Fibroblast of lung (primary cell): ENCODE results near the gene CFAP73.

ENCODE experiments used
- EZH2 ChIP-seq: IDR thresholded peaks from 2 replicates; pipeline ENCODE4 v1.5.1; 2012; ENCODE audit warnings: low read length, control low read depth, mild to moderate bottlenecking; ENCODE audit errors: missing control alignments
- TF ChIP-seq, protein P1 (sequence below), 2 donors: IDR thresholded peaks in 1 of 2; conservative IDR thresholded peaks in 1 of 2; 1 replicate in 1 of 2; 2 replicates in 1 of 2; pipeline ENCODE4 v1.5.1; 2011 to 2012; ENCODE audit warnings: low read length in 2 of 2, control low read depth in 1 of 2, inconsistent platforms in 1 of 2, low read depth in 1 of 2, mild to moderate bottlenecking in 1 of 2

- TF ChIP-seq, protein P1, sequence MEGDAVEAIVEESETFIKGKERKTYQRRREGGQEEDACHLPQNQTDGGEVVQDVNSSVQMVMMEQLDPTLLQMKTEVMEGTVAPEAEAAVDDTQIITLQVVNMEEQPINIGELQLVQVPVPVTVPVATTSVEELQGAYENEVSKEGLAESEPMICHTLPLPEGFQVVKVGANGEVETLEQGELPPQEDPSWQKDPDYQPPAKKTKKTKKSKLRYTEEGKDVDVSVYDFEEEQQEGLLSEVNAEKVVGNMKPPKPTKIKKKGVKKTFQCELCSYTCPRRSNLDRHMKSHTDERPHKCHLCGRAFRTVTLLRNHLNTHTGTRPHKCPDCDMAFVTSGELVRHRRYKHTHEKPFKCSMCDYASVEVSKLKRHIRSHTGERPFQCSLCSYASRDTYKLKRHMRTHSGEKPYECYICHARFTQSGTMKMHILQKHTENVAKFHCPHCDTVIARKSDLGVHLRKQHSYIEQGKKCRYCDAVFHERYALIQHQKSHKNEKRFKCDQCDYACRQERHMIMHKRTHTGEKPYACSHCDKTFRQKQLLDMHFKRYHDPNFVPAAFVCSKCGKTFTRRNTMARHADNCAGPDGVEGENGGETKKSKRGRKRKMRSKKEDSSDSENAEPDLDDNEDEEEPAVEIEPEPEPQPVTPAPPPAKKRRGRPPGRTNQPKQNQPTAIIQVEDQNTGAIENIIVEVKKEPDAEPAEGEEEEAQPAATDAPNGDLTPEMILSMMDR (conservative IDR thresholded peaks at IDR 0.05 in 1 of 2, IDR thresholded peaks at IDR 0.05 in 1 of 2; ENCODE audit: low read depth in 1 of 2, low read length in 2 of 2): no peak
- TF ChIP-seq EZH2: no peak
Measured at GRCh38 chr12:113101751-113102150, 47.8 kb upstream of the CFAP73 start.
